Astrocyte of the cerebellum (primary cell): ENCODE data around the gene LHFPL4.
"Not testable (repeated sequence)": the region's sequence is repeated elsewhere in the genome, so short reads cannot be mapped to it uniquely, and the experiment has no call there.

Experiments
- DNase-seq: peaks from one replicate; pipeline ENCODE4 v3.0.0-alpha.2; 2011; ENCODE audit warnings: low read depth
- H3K4me3 ChIP-seq: 2 replicates; pipeline ENCODE4 v1.5.1; 2011; ENCODE audit warnings: mild to moderate bottlenecking, low read depth, low read length, moderate library complexity
- CTCF ChIP-seq: IDR thresholded peaks from 2 replicates; pipeline ENCODE4 v1.5.1; 2012; ENCODE audit warnings: low read length, low read depth, moderate library complexity, mild to moderate bottlenecking; ENCODE audit errors: missing control alignments
- in situ Hi-C: cut with HindIII; loops from 2 replicates; pipeline ENCODE4 v1.10.0; 2017; ENCODE audit warnings: low sequenced_read_pairs

LHFPL4 gene

GRCh38 chr3:9553021-9553947 lies at the start of gene LHFPL4:
Gene LHFPL4, minus strand, starts transcription at chr3:9553822. Its CDS starts 1,143 bp downstream, at chr3:9552679.
- in situ Hi-C loops, result no loop called here

GRCh38 chr3:9602620-9603019 lies 49.0 kb upstream of the LHFPL4 start:
- DNase-seq, result no peak
- H3K4me3 ChIP-seq, result no peak overlapping the region
- in situ Hi-C loops, result no loop called here
- TF ChIP-seq CTCF, result no peak

More at GRCh38 chr3:9553021-9553947, at the start of gene LHFPL4:
- H3K4me3 ChIP-seq, result no peak within 1 kb of the TSS
- no peak for DNase-seq
- no peak for TF ChIP-seq CTCF

DNA sequence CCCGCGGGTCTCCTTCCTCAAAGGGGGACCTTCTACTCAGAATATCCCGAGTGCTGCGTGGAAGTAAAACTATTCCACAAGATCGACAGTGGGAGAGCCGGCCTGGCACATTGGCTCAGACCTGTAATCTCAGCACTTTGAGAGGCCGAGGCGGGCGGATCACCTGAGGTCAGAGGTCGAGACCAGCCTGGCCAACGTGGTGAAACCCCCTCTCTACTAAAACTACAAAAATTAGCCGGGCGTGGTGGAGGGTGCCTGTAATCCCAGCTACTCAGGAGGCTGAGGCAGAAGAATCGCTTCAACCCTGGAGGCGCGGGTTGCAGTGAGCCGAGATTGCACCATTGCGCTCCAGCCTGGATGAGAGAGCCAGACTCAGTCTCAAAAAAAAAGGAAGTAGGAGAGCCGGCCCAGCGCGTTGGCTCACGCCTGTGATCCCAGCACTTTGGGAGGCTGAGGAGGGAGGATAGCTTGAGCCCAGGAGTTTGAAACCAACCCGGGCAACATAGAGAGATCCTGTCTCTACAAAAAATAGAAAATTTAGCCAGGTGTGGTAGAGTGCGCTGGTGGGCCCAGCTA lies 47.5 kb upstream of the LHFPL4 start:
- H3K4me3 ChIP-seq, in situ Hi-C loops, DNase-seq: not testable (repeated sequence)

GRCh38 chr3:9600597-9600996 lies 47.0 kb upstream of the LHFPL4 start:
- TF ChIP-seq CTCF, result no peak
- DNase-seq, result no peak
- H3K4me3 ChIP-seq, result no peak overlapping the region
- in situ Hi-C loops, result no loop called here

DNA sequence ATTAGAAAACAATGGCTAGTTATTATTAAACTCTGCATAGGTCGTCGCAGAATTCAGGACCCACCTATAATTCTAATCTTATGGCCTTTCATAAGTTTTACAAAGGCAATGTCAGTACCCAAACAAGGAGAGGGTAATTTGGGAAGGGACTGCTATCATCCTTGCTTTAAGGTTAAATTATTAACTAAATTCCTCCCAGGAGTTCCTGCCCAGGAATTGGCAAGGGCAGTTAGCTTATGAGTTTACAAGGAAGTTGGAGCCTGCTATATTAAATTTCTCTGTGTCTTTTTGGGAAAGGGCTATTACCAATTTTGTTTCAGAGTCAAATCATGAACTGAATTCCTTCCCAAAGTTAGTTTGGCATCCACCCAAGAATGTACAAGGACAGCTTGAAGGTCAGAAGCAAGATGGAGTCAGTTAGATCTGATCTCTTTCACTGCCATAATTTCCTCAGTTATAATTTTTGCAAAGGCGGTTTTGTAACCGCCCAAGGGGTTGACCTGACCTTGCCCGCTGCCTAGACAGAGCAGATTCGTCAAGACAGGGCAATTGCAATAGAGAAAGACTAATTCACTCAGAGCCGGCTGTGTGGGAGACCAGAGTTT lies 45.3 kb upstream of the LHFPL4 start:
- in situ Hi-C loops, result no loop called here
- no peak for TF ChIP-seq CTCF
- no peak overlapping the region for H3K4me3 ChIP-seq
- no peak for DNase-seq

- DNase-seq, result no peak
- in situ Hi-C loops, result no loop called here
- no peak for TF ChIP-seq CTCF
- no peak overlapping the region for H3K4me3 ChIP-seq
Observed at GRCh38 chr3:9595877-9596276, 42.3 kb upstream of the LHFPL4 start.

DNA sequence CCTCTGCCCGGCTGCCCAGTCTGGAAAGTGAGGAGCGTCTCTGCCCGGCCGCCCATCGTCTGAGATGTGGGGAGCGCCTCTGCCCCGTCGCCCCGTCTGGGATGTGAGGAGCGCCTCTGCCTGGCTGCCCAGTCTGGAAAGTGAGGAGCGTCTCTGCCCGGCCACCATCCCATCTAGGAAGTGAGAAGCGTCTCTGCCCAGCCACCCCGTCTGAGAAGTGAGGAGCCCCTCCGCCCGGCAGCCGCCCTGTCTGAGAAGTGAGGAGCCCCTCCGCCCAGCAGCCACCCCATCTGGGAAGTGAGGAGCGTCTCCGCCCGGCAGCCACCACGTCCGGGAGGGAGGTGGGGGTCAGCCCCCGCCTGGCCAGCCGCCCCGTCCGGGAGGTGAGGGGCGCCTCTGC lies 38.2 kb upstream of the LHFPL4 start:
- DNase-seq, in situ Hi-C loops, H3K4me3 ChIP-seq: not testable (repeated sequence)
